Effector memory CD4-positive, alpha-beta T cell (primary cell): ENCODE measurements around the gene TCF21.
A peak's percentile ranks its signal among the peaks of the same experiment; 100 is the strongest.

ENCODE experiments used
- DNase-seq, 3 donors: peaks; one replicate each; pipeline ENCODE4 v3.0.0-alpha.2; 2020
- H3K27ac ChIP-seq: 2 replicates; pipeline ENCODE4 v1.7.0; 2013; ENCODE audit warnings: mild to moderate bottlenecking, low read length, moderate library complexity; ENCODE audit not compliant: insufficient read depth, poor library complexity, severe bottlenecking
- H3K27me3 ChIP-seq: replicated peaks from 2 replicates; pipeline ENCODE4 v1.7.0; 2013; ENCODE audit warnings: mild to moderate bottlenecking, low read length; ENCODE audit not compliant: insufficient read depth, control insufficient read depth, poor library complexity, severe bottlenecking
- H3K36me3 ChIP-seq: 2 replicates; pipeline ENCODE4 v1.7.0; 2013; ENCODE audit warnings: mild to moderate bottlenecking, low read length, moderate library complexity; ENCODE audit not compliant: control insufficient read depth, insufficient read depth
- H3K4me1 ChIP-seq: 2 replicates; pipeline ENCODE4 v1.7.0; 2013; ENCODE audit warnings: low read length, mild to moderate bottlenecking; ENCODE audit not compliant: control insufficient read depth, insufficient read depth, poor library complexity, severe bottlenecking
- H3K4me3 ChIP-seq: 2 replicates; pipeline ENCODE4 v1.7.0; 2013; ENCODE audit warnings: low read length, low read depth, mild to moderate bottlenecking; ENCODE audit not compliant: insufficient read depth, poor library complexity, severe bottlenecking
- H3K9me3 ChIP-seq: 2 replicates; pipeline ENCODE4 v1.7.0; 2013; ENCODE audit warnings: mild to moderate bottlenecking, low read length, moderate library complexity; ENCODE audit not compliant: control insufficient read depth
- total RNA-seq, 3 donors: gene quantifications; one replicate each; lab custom pipeline; 2026; lab: John Stamatoyannopoulos, UW

TCF21 gene
- 0 reads per million in 3 donors for total RNA-seq

- H3K4me1 ChIP-seq, result peaks cover 21% of the 10 kb centered on the region
- peak within 1 kb of the TSS; percentile 13 for H3K4me3 ChIP-seq
Measured at GRCh38 chr6:133888929-133889556, at the start of gene TCF21. Gene TCF21, plus strand, starts transcription at chr6:133889113. Its CDS starts 285 bp downstream, at chr6:133889398.

GRCh38 chr6:133841176-133841575 lies 47.7 kb upstream of the TCF21 start:
- Histone ChIP-seq H3K4me1 (peaks cover 4% of the 10 kb centered on the region), H3K27ac (no peak overlapping the region), H3K9me3 (no peaks in the 10 kb centered on the region), H3K4me3 (no peak overlapping the region), H3K36me3 (no peaks in the 10 kb centered on the region), H3K27me3 (no peaks in the 10 kb centered on the region)
- no peak for DNase-seq

More at GRCh38 chr6:133888929-133889556, at the start of gene TCF21:
- no peak for DNase-seq
- Histone ChIP-seq H3K9me3 (no peaks in the 10 kb centered on the region), H3K27ac (no peak within 1 kb of the TSS), H3K27me3 (peaks cover 47% of the 10 kb centered on the region), H3K36me3 (no peaks in the 10 kb centered on the region)

GRCh38 chr6:133843098-133843497 lies 45.8 kb upstream of the TCF21 start:
- no peak overlapping the region for H3K4me3 ChIP-seq
- DNase-seq, result no peak
- H3K27ac ChIP-seq, result no peak overlapping the region
- H3K4me1 ChIP-seq, result peaks cover under 1% of the 10 kb centered on the region
- H3K36me3 ChIP-seq, result no peaks in the 10 kb centered on the region
- no peaks in the 10 kb centered on the region for H3K9me3 ChIP-seq
- H3K27me3 ChIP-seq, result peaks cover 5% of the 10 kb centered on the region

GRCh38 chr6:133844709-133845108 lies 44.2 kb upstream of the TCF21 start:
- Histone ChIP-seq H3K36me3 (no peaks in the 10 kb centered on the region), H3K27me3 (peaks cover 5% of the 10 kb centered on the region), H3K9me3 (no peaks in the 10 kb centered on the region), H3K27ac (no peak overlapping the region), H3K4me3 (no peak overlapping the region), H3K4me1 (no peaks in the 10 kb centered on the region)
- DNase-seq, result no peak

GRCh38 chr6:133854041-133854363 lies 34.9 kb upstream of the TCF21 start:
- Histone ChIP-seq H3K9me3 (no peaks in the 10 kb centered on the region), H3K4me3 (no peak overlapping the region), H3K36me3 (no peaks in the 10 kb centered on the region), H3K4me1 (peaks cover 3% of the 10 kb centered on the region), H3K27me3 (peaks cover 12% of the 10 kb centered on the region), H3K27ac (no peak overlapping the region)
- DNase-seq, result no peak

- Histone ChIP-seq H3K27me3 (peaks cover 12% of the 10 kb centered on the region), H3K27ac (no peak overlapping the region), H3K4me3 (no peak overlapping the region), H3K36me3 (no peaks in the 10 kb centered on the region), H3K9me3 (no peaks in the 10 kb centered on the region), H3K4me1 (peaks cover 3% of the 10 kb centered on the region)
- no peak for DNase-seq
Measured at GRCh38 chr6:133854364-133855275, 34.3 kb upstream of the TCF21 start.

GRCh38 chr6:133855276-133855990 lies 33.5 kb upstream of the TCF21 start:
- Histone ChIP-seq H3K27me3 (peaks cover 12% of the 10 kb centered on the region), H3K27ac (no peak overlapping the region), H3K4me1 (peaks cover 3% of the 10 kb centered on the region), H3K4me3 (no peak overlapping the region), H3K9me3 (no peaks in the 10 kb centered on the region), H3K36me3 (no peaks in the 10 kb centered on the region)
- no peak for DNase-seq

- peaks cover 3% of the 10 kb centered on the region for H3K4me1 ChIP-seq
- no peak overlapping the region for H3K27ac ChIP-seq
- H3K27me3 ChIP-seq, result peaks cover 12% of the 10 kb centered on the region
- no peaks in the 10 kb centered on the region for H3K9me3 ChIP-seq
- DNase-seq, result no peak
- H3K36me3 ChIP-seq, result no peaks in the 10 kb centered on the region
- H3K4me3 ChIP-seq, result no peak overlapping the region
Measured at GRCh38 chr6:133855991-133856370, 32.9 kb upstream of the TCF21 start.

GRCh38 chr6:133856911-133857310 lies 32.0 kb upstream of the TCF21 start:
- peaks cover 3% of the 10 kb centered on the region for H3K4me1 ChIP-seq
- no peak for DNase-seq
- H3K4me3 ChIP-seq, result no peak overlapping the region
- no peaks in the 10 kb centered on the region for H3K9me3 ChIP-seq
- no peaks in the 10 kb centered on the region for H3K36me3 ChIP-seq
- H3K27me3 ChIP-seq, result peaks cover 12% of the 10 kb centered on the region
- H3K27ac ChIP-seq, result no peak overlapping the region

- Histone ChIP-seq H3K36me3 (no peaks in the 10 kb centered on the region), H3K4me3 (no peak overlapping the region), H3K9me3 (no peaks in the 10 kb centered on the region), H3K27me3 (peaks cover 12% of the 10 kb centered on the region), H3K27ac (no peak overlapping the region), H3K4me1 (peaks cover 3% of the 10 kb centered on the region)
- DNase-seq, result no peak
Measured at GRCh38 chr6:133857696-133858095, 31.2 kb upstream of the TCF21 start.
